GM23248 (cell line): ENCODE measurements around the gene C9orf43.

Source experiments
- EZH2 ChIP-seq: fragments of 200-600 bp; sonication (generic); IDR thresholded peaks from 2 replicates; pipeline ENCODE4 v1.6.1; 2018; ENCODE audit warnings: antibody characterized with exemption, mild to moderate bottlenecking; ENCODE audit not compliant: insufficient read depth, poor library complexity, severe bottlenecking
- EZH2phosphoT487 ChIP-seq: fragments of 200-600 bp; sonication (generic); IDR thresholded peaks from 2 replicates; pipeline ENCODE4 v1.6.1; 2018; ENCODE audit warnings: antibody characterized with exemption, moderate library complexity, mild to moderate bottlenecking, low read depth; ENCODE audit not compliant: insufficient read depth

DNA sequence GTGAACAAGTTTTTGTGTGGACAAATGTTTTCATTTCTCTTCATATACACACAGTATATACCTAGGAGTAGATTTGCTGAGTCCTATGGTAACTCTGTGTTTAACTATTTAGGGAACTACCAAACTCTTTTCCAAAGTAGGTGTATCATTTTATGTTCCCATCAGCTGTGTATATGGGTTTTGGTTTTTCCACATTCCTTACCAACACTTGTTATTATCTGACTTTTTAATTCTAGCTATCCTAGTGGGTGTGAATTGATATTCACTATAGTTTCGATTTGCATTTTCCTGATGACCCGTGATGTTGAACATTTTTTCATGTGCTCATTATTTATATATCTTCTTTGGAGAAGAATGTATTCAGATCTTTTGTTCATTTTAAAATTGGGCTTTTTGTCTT, 56.6 kb downstream of the C9orf43 start:
- TF ChIP-seq EZH2 (no peak), EZH2phosphoT487 (no peak)
